IMR-90 (cell line): ENCODE data around the gene NDUFA13. TPM values are rescaled to one million over a fixed set of nuclear protein-coding genes. Genes with fewer than 3 reads are reported as not detected.

ENCODE experiments used
- ATAC-seq: fragments of 200-7000 bp; cut with Tn5 transposase; 2 replicates; pipeline ENCODE4 v1.9.1; 2020; ENCODE audit warnings: low read depth, mild to moderate bottlenecking, moderate library complexity
- BruUV-seq: library from RNA; stranded (reverse); fragments of 400-500 nt; replicated peaks from 2 replicates; lab custom pipeline; 2021; lab: Mats Ljungman, UMichigan
- CTCF ChIA-PET: fragments of 300-600 bp; formaldehyde crosslinking; extraction: SDS; loops from one replicate; lab custom pipeline; 2021; ENCODE audit warnings: antibody characterized with exemption; lab: Yijun Ruan, JAX
- POLR2A ChIA-PET: fragments of 300-600 bp; sonication (Branson Sonifier 250); formaldehyde crosslinking; loops from one replicate; lab custom pipeline; 2022; ENCODE audit warnings: antibody characterized with exemption; ENCODE audit not compliant: unreplicated experiment; lab: Charles Lee
- DNase-seq: peaks from one replicate; pipeline ENCODE4 v3.0.0; 2013
- H2AFZ ChIP-seq: replicated peaks from 2 replicates; pipeline ENCODE3; 2013; ENCODE audit warnings: low read length, mild to moderate bottlenecking; ENCODE audit not compliant: poor library complexity
- H2AK5ac ChIP-seq: 2 replicates; pipeline ENCODE4 v1.6.1; 2013; ENCODE audit warnings: low read depth, low read length, inconsistent platforms
- H2AK9ac ChIP-seq: replicated peaks from 2 replicates; pipeline ENCODE3; 2013; ENCODE audit warnings: mild to moderate bottlenecking, low read depth, low read length, moderate library complexity; ENCODE audit not compliant: poor library complexity
- H2BK120ac ChIP-seq: 2 replicates; pipeline ENCODE4 v1.6.1; 2013; ENCODE audit warnings: low read depth, low read length, inconsistent platforms
- H2BK15ac ChIP-seq: 3 replicates; pipeline ENCODE4 v1.6.1; 2013; ENCODE audit warnings: low read depth, low read length, inconsistent platforms
- H2BK20ac ChIP-seq: 2 replicates; pipeline ENCODE4 v1.6.1; 2013; ENCODE audit warnings: low read depth, mild to moderate bottlenecking, inconsistent platforms, low read length, moderate library complexity
- H2BK5ac ChIP-seq: 2 replicates; pipeline ENCODE4 v1.6.1; 2013; ENCODE audit warnings: mild to moderate bottlenecking, low read depth, low read length, inconsistent platforms; ENCODE audit not compliant: poor library complexity, severe bottlenecking
- H3K14ac ChIP-seq: replicated peaks from 2 replicates; pipeline ENCODE4 v1.6.1; 2013; ENCODE audit warnings: low read depth, low read length, inconsistent platforms
- H3K18ac ChIP-seq: 2 replicates; pipeline ENCODE4 v1.6.1; 2013; ENCODE audit warnings: low read depth, low read length, control low read depth
- H3K23ac ChIP-seq: 2 replicates; pipeline ENCODE4 v1.6.1; 2013; ENCODE audit warnings: low read depth, low read length, inconsistent platforms
- H3K27ac ChIP-seq: 2 replicates; pipeline ENCODE4 v1.5.1; 2013; ENCODE audit warnings: mild to moderate bottlenecking, control low read depth, low read length; ENCODE audit not compliant: insufficient read depth
- H3K27me3 ChIP-seq: 2 replicates; pipeline ENCODE4 v1.6.1; 2013; ENCODE audit warnings: low read length; ENCODE audit not compliant: control insufficient read depth, insufficient read depth
- H3K36me3 ChIP-seq: 2 replicates; pipeline ENCODE4 v1.6.1; 2013; ENCODE audit warnings: low read length, mixed read lengths; ENCODE audit not compliant: control insufficient read depth, insufficient read depth
- H3K4ac ChIP-seq: 2 replicates; pipeline ENCODE4 v1.6.1; 2013; ENCODE audit warnings: low read depth, low read length, inconsistent platforms
- H3K4me1 ChIP-seq: 2 replicates; pipeline ENCODE4 v1.6.1; 2013; ENCODE audit warnings: low read length, mixed read lengths; ENCODE audit not compliant: control insufficient read depth, insufficient read depth
- H3K4me2 ChIP-seq: 2 replicates; pipeline ENCODE4 v1.6.1; 2013; ENCODE audit warnings: low read depth, mild to moderate bottlenecking, control low read depth, low read length, moderate library complexity
- H3K4me3 ChIP-seq: 2 replicates; pipeline ENCODE4 v1.5.1; 2013; ENCODE audit warnings: low read depth, mild to moderate bottlenecking, control low read depth, low read length, moderate library complexity; ENCODE audit not compliant: insufficient read depth
- H3K56ac ChIP-seq: 2 replicates; pipeline ENCODE4 v1.6.1; 2013; ENCODE audit warnings: low read length, inconsistent platforms; ENCODE audit not compliant: insufficient read depth; ENCODE audit errors: extremely low read depth
- H3K79me1 ChIP-seq, 2 experiments: 2 replicates each; pipeline ENCODE4 v1.6.1; 2013; ENCODE audit warnings: low read length in 2 of 2, inconsistent platforms in 1 of 2, low read depth in 1 of 2
- H3K9ac ChIP-seq: 2 replicates; pipeline ENCODE4 v1.6.1; 2013; ENCODE audit warnings: low read depth, low read length, control low read depth
- H3K9me1 ChIP-seq: 2 replicates; pipeline ENCODE4 v1.6.1; 2013; ENCODE audit warnings: low read length, inconsistent platforms; ENCODE audit not compliant: insufficient read depth
- H3K9me3 ChIP-seq: 2 replicates; pipeline ENCODE4 v1.6.1; 2013; ENCODE audit warnings: low read length; ENCODE audit not compliant: control insufficient read depth, insufficient read depth
- H4K20me1 ChIP-seq: 2 replicates; pipeline ENCODE4 v1.6.1; 2013; ENCODE audit warnings: low read length, inconsistent platforms; ENCODE audit not compliant: insufficient read depth
- H4K5ac ChIP-seq: 2 replicates; pipeline ENCODE4 v1.6.1; 2013; ENCODE audit warnings: mild to moderate bottlenecking, low read depth, low read length, control low read depth
- H4K8ac ChIP-seq, 2 experiments: 2 replicates each; pipeline ENCODE4 v1.6.1; 2013; ENCODE audit warnings: low read depth in 2 of 2, low read length in 2 of 2, control low read depth in 1 of 2, inconsistent platforms in 1 of 2
- H4K91ac ChIP-seq: 2 replicates; pipeline ENCODE4 v1.6.1; 2013; ENCODE audit warnings: low read depth, low read length, inconsistent platforms; ENCODE audit not compliant: insufficient read depth
- CHD1 ChIP-seq: IDR thresholded peaks from 2 replicates; pipeline ENCODE4 v1.6.1; 2012; ENCODE audit warnings: low read depth, low read length, improper control_type of control experiment
- CTCF ChIP-seq: conservative IDR thresholded peaks from 2 replicates; pipeline ENCODE4 v1.5.1; 2012; ENCODE audit warnings: mild to moderate bottlenecking, low read depth, low read length, improper control_type of control experiment
- ELK1 ChIP-seq: fragments of 150-350 bp; IDR thresholded peaks from 2 replicates; pipeline ENCODE4 v1.6.1; 2016; ENCODE audit warnings: low read depth, mild to moderate bottlenecking, low read length, moderate library complexity, borderline replicate concordance
- FOS ChIP-seq: fragments of 150-350 bp; IDR thresholded peaks from 2 replicates; pipeline ENCODE4 v1.6.1; 2016; ENCODE audit warnings: low read depth, low read length
- MAZ ChIP-seq: IDR thresholded peaks from 2 replicates; pipeline ENCODE4 v1.6.1; 2012; ENCODE audit warnings: low read depth, mild to moderate bottlenecking, low read length, improper control_type of control experiment, moderate library complexity, borderline replicate concordance
- RCOR1 ChIP-seq: IDR thresholded peaks from 2 replicates; pipeline ENCODE4 v1.6.1; 2012; ENCODE audit warnings: mild to moderate bottlenecking, low read length, improper control_type of control experiment; ENCODE audit not compliant: insufficient replicate concordance
- SMC3 ChIP-seq: fragments of 150-350 bp; IDR thresholded peaks from 2 replicates; pipeline ENCODE4 v1.6.1; 2016; ENCODE audit warnings: low read depth, mild to moderate bottlenecking, antibody characterized with exemption, low read length, moderate library complexity
- WGBS, 2 experiments: methylation state at CpG; one replicate each; pipeline versions ENCODE4 v1.1.5 to v1.1.7; 2013; ENCODE audit warnings: missing lambda C conversion rate in 2 of 2; ENCODE audit not compliant: insufficient read length in 1 of 2; ENCODE audit errors: extremely low coverage in 2 of 2; 5-methylcytosine and 5-hydroxymethylcytosine counted together
- dilution Hi-C: fragments of 300-500 bp; cut with HindIII; formaldehyde crosslinking; loops from one replicate; pipeline ENCODE4 v1.14.3; 2018; ENCODE audit warnings: low sequenced_read_pairs; ENCODE audit not compliant: unreplicated experiment
- in situ Hi-C: fragments of 300-500 bp; cut with MboI; formaldehyde crosslinking; loops from 3 replicates; pipeline ENCODE4 v1.14.3; 2019; ENCODE audit warnings: low sequenced_read_pairs, inconsistent platforms, mixed read lengths
- intact Hi-C: fragments of 100-400 bp; cut with micrococcal nuclease; formaldehyde crosslinking; loops from 2 replicates; pipeline ENCODE4 v1.10.0; 2022
- polyA plus RNA-seq, 3 experiments: library from polyadenylated mRNA; depleted of rRNA; stranded (reverse); fragments of >200 nt; gene quantifications; 2 replicates each; pipeline ENCODE4 v1.2.3, GENCODE V29; 2012; ENCODE audit warnings: low replicate concordance in 1 of 3
- total RNA-seq: library from RNA; depleted of rRNA; stranded (reverse); fragments of >200 nt; gene quantifications from 2 replicates; pipeline ENCODE4 v1.2.3, GENCODE V29; 2012

The NDUFA13 gene
- total and polyA plus RNA-seq, 2 of the 4 experiments (the other 2 are of a cell fraction): 30.6 to 667 TPM

- H4K91ac ChIP-seq: no peak overlapping the region
- H3K4me2 ChIP-seq: no peak overlapping the region
- no peaks in the 10 kb centered on the region for H3K9me3 ChIP-seq
- dilution Hi-C loops (no loop called here), intact Hi-C loops (no loop called here), in situ Hi-C loops (no loop called here)
- H4K5ac ChIP-seq: no peak overlapping the region
- peaks cover 71% of the 10 kb centered on the region for H3K36me3 ChIP-seq
- H2AFZ ChIP-seq: no peak overlapping the region
- DNase-seq: no peak
- H3K23ac ChIP-seq: no peak overlapping the region
- H3K4me1 ChIP-seq: no peaks in the 10 kb centered on the region
- no peak overlapping the region for H3K4ac ChIP-seq
- peaks cover 20 to 58% of the 10 kb centered on the region in 2 experiments for H3K79me1 ChIP-seq
- WGBS, 2 experiments: 92% methylated on average over 23 of the region's 30 CpGs; no CpG with 5 or more reads in 1 of the 2 experiments
- TF ChIP-seq RCOR1 (no peak), FOS (no peak), CHD1 (no peak), SMC3 (no peak), MAZ (no peak), CTCF (no peak), ELK1 (no peak)
- no peaks in the 10 kb centered on the region for H3K27me3 ChIP-seq
- POLR2A ChIA-PET: no interaction called here
- no peak overlapping the region for H2BK5ac ChIP-seq
- peaks cover 6% of the 10 kb centered on the region for H4K20me1 ChIP-seq
- CTCF ChIA-PET: no interaction called here
- ATAC-seq: no peak
- H3K4me3 ChIP-seq: no peak overlapping the region
- peak overlapping the region; percentile 37 for H2AK9ac ChIP-seq
- H3K14ac ChIP-seq: no peak overlapping the region
- H3K27ac ChIP-seq: no peak overlapping the region
- H2BK120ac ChIP-seq: no peak overlapping the region
- H4K8ac ChIP-seq: no peak overlapping the region
- no peaks in the 10 kb centered on the region for H3K9me1 ChIP-seq
- no peak overlapping the region for H3K56ac ChIP-seq
- H3K9ac ChIP-seq: no peak overlapping the region
- H3K18ac ChIP-seq: no peak overlapping the region
- H2BK15ac ChIP-seq: no peak overlapping the region
- H2AK5ac ChIP-seq: no peak overlapping the region
- no TSS peak for BruUV-seq
- no peak overlapping the region for H2BK20ac ChIP-seq
Measured at GRCh38 chr19:19495614-19496603, 20.1 kb upstream of the NDUFA13 start.
